ENCODE data around the gene PALM3.
"Not testable (repeated sequence)": the region's sequence is repeated elsewhere in the genome, so short reads cannot be mapped to it uniquely, and the experiment has no call there.

GRCh38 chr19:14047866-14048265 lies 14.0 kb downstream of the PALM3 start:
- TF ChIP-seq RAD21 (IDR thresholded peaks at IDR 0.05; ENCODE audit: low read depth); EZH2phosphoT487 (IDR thresholded peaks at IDR 0.05; ENCODE audit: borderline replicate concordance): not testable (repeated sequence)

Measured in HCT116 (cell line).